PC-9 (cell line): Measurements from ENCODE around the gene NRG3. TPM values are rescaled to one million over a fixed set of nuclear protein-coding genes. Genes with fewer than 3 reads are reported as not detected.

Experiments
- BruUV-seq: library from RNA; stranded (reverse); fragments of 400-500 nt; replicated peaks from 2 replicates; lab custom pipeline; 2021; lab: Mats Ljungman, UMichigan
- CTCF ChIA-PET: fragments of 300-600 bp; sonication (Branson Sonifier 250); formaldehyde crosslinking; loops from one replicate; lab custom pipeline; 2022; ENCODE audit warnings: antibody characterized with exemption; lab: Charles Lee
- POLR2A ChIA-PET: fragments of 300-600 bp; sonication (Branson Sonifier 250); formaldehyde crosslinking; loops from one replicate; lab custom pipeline; 2022; ENCODE audit warnings: antibody characterized with exemption; ENCODE audit not compliant: unreplicated experiment; lab: Charles Lee
- DNase-seq, 2 experiments: peaks; one replicate each; pipeline versions ENCODE4 v3.0.0 to v3.0.0-alpha.2; 2015 to 2022; ENCODE audit warnings: mixed read lengths in 1 of 2
- H2AFZ ChIP-seq: fragments of 200-600 bp; sonication (generic); 2 replicates; pipeline ENCODE4 v1.8.1; 2017; ENCODE audit warnings: antibody characterized with exemption
- H3F3A ChIP-seq: fragments of 200-600 bp; sonication (generic); 2 replicates; pipeline ENCODE4 v1.8.1; 2017; ENCODE audit warnings: antibody characterized with exemption, mild to moderate bottlenecking, low read depth; ENCODE audit not compliant: insufficient read depth
- H3K27ac ChIP-seq: fragments of 200-600 bp; sonication (generic); 2 replicates; pipeline ENCODE4 v1.6.1; 2016; ENCODE audit warnings: mixed run types
- H3K27me3 ChIP-seq: fragments of 200-600 bp; sonication (generic); 2 replicates; pipeline ENCODE4 v1.6.1; 2016; ENCODE audit warnings: low read depth, mixed run types; ENCODE audit not compliant: insufficient read depth
- H3K36me3 ChIP-seq: fragments of 200-600 bp; sonication (generic); 2 replicates; pipeline ENCODE4 v1.6.1; 2016; ENCODE audit warnings: low read depth, mixed run types
- H3K4me1 ChIP-seq: fragments of 200-600 bp; sonication (generic); replicated peaks from 2 replicates; pipeline ENCODE4 v1.6.1; 2016; ENCODE audit warnings: mixed run types; ENCODE audit not compliant: insufficient read depth
- H3K4me2 ChIP-seq: fragments of 200-600 bp; sonication (generic); 2 replicates; pipeline ENCODE4 v1.6.1; 2017; ENCODE audit warnings: mixed run types
- H3K4me3 ChIP-seq: fragments of 200-600 bp; sonication (generic); 2 replicates; pipeline ENCODE4 v1.6.1; 2016; ENCODE audit warnings: mixed run types
- H3K79me2 ChIP-seq: fragments of 200-600 bp; sonication (generic); 2 replicates; pipeline ENCODE4 v1.6.1; 2017; ENCODE audit warnings: low read depth, mixed run types
- H3K9me2 ChIP-seq: fragments of 200-600 bp; sonication (generic); 2 replicates; pipeline ENCODE4 v1.8.1; 2017; ENCODE audit warnings: mild to moderate bottlenecking; ENCODE audit not compliant: insufficient read depth
- H3K9me3 ChIP-seq: fragments of 200-600 bp; sonication (generic); 2 replicates; pipeline ENCODE4 v1.8.1; 2016; ENCODE audit warnings: low read depth; ENCODE audit not compliant: insufficient read depth
- H4K20me1 ChIP-seq: fragments of 200-600 bp; sonication (generic); 2 replicates; pipeline ENCODE4 v1.8.1; 2017; ENCODE audit not compliant: insufficient read depth
- EZH2 ChIP-seq: fragments of 200-600 bp; sonication (generic); IDR thresholded peaks from 2 replicates; pipeline ENCODE4 v1.8.0; 2017; ENCODE audit warnings: antibody characterized with exemption, low read depth
- intact Hi-C: fragments of 100-400 bp; cut with micrococcal nuclease; formaldehyde crosslinking; loops from one replicate; pipeline ENCODE4 v1.10.0; 2022; ENCODE audit not compliant: unreplicated experiment
- total RNA-seq: library from RNA; stranded (reverse); gene quantifications from 2 replicates; pipeline ENCODE4 v1.2.3, GENCODE V29; 2021
- TF ChIP-seq, protein P1 (sequence below): fragments of 200-600 bp; sonication (generic); conservative IDR thresholded peaks from 2 replicates; pipeline ENCODE4 v1.6.1; 2017; ENCODE audit warnings: mixed run types, antibody characterized with exemption, mild to moderate bottlenecking, moderate library complexity

NRG3 gene
- total RNA-seq, 1 experiment from 2014 or later: not detected

DNA sequence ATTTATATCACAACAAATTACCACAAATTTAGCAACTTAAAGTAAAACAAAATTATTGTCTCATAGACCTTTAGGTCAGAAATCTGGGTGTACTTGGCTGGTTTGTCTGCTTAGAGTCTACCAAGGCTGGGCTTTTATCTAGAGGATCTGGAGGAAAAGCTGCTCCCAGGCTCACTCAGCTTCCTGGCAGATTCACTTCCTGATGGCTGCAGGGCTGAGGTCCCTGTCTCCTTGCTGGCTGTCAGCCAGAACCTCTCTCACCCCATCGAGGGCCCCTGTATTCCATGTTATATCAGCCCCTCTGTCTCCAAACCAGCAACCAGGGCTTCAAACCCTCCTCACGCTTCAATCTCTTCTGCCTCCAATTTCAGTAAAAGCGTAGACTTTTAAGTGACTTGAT is 734.9 kb downstream of the NRG3 start:
- CTCF ChIA-PET: no interaction called here
- no peaks in the 10 kb centered on the region for H3F3A ChIP-seq
- no peaks in the 10 kb centered on the region for H3K27me3 ChIP-seq
- H3K9me2 ChIP-seq: no peaks in the 10 kb centered on the region
- H4K20me1 ChIP-seq: no peaks in the 10 kb centered on the region
- intact Hi-C loops: no loop called here
- H3K9me3 ChIP-seq: no peaks in the 10 kb centered on the region
- no peaks in the 10 kb centered on the region for H3K4me1 ChIP-seq
- H3K27ac ChIP-seq: no peak overlapping the region
- no peaks in the 10 kb centered on the region for H3K79me2 ChIP-seq
- H3K4me3 ChIP-seq: no peak overlapping the region
- H2AFZ ChIP-seq: no peak overlapping the region
- no peak for DNase-seq
- no peaks in the 10 kb centered on the region for H3K36me3 ChIP-seq
- TF ChIP-seq, protein P1, sequence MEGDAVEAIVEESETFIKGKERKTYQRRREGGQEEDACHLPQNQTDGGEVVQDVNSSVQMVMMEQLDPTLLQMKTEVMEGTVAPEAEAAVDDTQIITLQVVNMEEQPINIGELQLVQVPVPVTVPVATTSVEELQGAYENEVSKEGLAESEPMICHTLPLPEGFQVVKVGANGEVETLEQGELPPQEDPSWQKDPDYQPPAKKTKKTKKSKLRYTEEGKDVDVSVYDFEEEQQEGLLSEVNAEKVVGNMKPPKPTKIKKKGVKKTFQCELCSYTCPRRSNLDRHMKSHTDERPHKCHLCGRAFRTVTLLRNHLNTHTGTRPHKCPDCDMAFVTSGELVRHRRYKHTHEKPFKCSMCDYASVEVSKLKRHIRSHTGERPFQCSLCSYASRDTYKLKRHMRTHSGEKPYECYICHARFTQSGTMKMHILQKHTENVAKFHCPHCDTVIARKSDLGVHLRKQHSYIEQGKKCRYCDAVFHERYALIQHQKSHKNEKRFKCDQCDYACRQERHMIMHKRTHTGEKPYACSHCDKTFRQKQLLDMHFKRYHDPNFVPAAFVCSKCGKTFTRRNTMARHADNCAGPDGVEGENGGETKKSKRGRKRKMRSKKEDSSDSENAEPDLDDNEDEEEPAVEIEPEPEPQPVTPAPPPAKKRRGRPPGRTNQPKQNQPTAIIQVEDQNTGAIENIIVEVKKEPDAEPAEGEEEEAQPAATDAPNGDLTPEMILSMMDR: no peak
- TF ChIP-seq EZH2: no peak
- POLR2A ChIA-PET: no interaction called here
- H3K4me2 ChIP-seq: no peak overlapping the region
- no TSS peak for BruUV-seq

DNA sequence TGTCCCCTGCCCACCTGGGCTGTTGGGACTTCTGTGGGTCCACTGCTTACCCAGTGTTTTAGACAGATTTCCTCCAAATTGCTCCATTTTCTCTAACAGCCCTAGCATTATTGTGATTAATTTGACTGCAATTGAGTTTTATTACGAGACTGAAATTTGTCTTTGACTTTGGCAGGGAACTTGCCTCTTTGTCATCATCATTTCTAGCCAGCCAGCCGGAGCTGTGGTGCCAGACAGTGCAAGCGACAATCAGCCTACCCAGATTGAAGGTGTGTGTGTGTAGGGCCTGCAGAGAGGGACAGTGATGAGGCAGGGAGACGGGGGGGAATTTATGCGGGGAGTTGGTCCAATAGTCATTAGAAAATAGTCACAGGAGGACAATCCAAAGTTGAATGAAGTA is 743.0 kb downstream of the NRG3 start:
- TF ChIP-seq, protein P1: no peak
- no peak for TF ChIP-seq EZH2
- Histone ChIP-seq H3K9me2 (no peaks in the 10 kb centered on the region), H3K27ac (no peak overlapping the region), H3K79me2 (no peaks in the 10 kb centered on the region), H3K4me1 (no peaks in the 10 kb centered on the region), H4K20me1 (no peaks in the 10 kb centered on the region), H3F3A (no peaks in the 10 kb centered on the region), H3K4me3 (no peak overlapping the region), H3K4me2 (no peak overlapping the region), H3K27me3 (no peaks in the 10 kb centered on the region), H3K9me3 (no peaks in the 10 kb centered on the region), H2AFZ (no peak overlapping the region), H3K36me3 (no peaks in the 10 kb centered on the region)
- ChIA-PET CTCF (no interaction called here), POLR2A (no interaction called here)
- BruUV-seq: no TSS peak
- no peak for DNase-seq
- intact Hi-C loops: no loop called here

DNA sequence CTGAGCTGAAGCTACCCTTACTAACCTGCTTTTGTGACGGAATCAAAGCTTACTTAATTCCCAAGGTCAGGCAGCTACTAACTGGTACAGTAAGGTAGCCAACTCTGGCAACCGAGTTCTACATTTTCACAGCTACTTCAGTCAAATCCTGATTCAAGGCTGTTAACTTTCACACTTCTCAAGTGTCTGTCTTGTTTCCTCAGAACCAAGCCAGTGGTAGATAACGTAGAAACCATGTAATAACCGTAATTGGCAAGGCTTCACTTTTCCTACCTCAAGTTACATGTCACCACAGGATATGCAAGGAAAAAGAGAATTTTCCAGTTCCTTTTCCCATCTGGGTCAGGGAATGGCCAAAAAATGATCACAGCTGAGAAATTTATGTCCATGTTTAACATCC is 746.7 kb downstream of the NRG3 start:
- Histone ChIP-seq H3F3A (no peaks in the 10 kb centered on the region), H3K27ac (no peak overlapping the region), H3K4me1 (no peaks in the 10 kb centered on the region), H3K27me3 (no peaks in the 10 kb centered on the region), H3K4me3 (no peak overlapping the region), H3K9me2 (no peaks in the 10 kb centered on the region), H3K4me2 (no peak overlapping the region), H3K79me2 (no peaks in the 10 kb centered on the region), H3K9me3 (no peaks in the 10 kb centered on the region), H2AFZ (no peak overlapping the region), H4K20me1 (no peaks in the 10 kb centered on the region), H3K36me3 (no peaks in the 10 kb centered on the region)
- no peak for DNase-seq
- intact Hi-C loops: no loop called here
- ChIA-PET POLR2A (interaction anchor here (0.7 kb wide), 1 partner anchor 25 kb away, joined by 3 read pairs; no protein-coding TSS in a partner anchor), CTCF (interaction anchor here (0.6 kb wide), 1 partner anchor 472 kb away, joined by 3 read pairs; no protein-coding TSS in a partner anchor)
- no TSS peak for BruUV-seq
- TF ChIP-seq, protein P1: no peak
